ENCODE data around the gene PPOX. TPM values are rescaled to one million over a fixed set of nuclear protein-coding genes. Genes with fewer than 3 reads are reported as not detected.

The PPOX gene
- total RNA-seq, 4 donors from 2014 or later = 11.3 to 40.5 (median 21.6) TPM

GRCh38 chr1:161189036-161189435 is 22.8 kb downstream of the PPOX start:
- TF ChIP-seq POLR2A (IDR thresholded peaks at IDR 0.05) (no peak), CTCF (IDR thresholded peaks at IDR 0.05) (no peak)
- no peak overlapping the region for H3K27ac ChIP-seq
- intact Hi-C loops (cut with DNase I; ENCODE audit: low total_unique reads) = no loop called here
- no peak for DNase-seq
- H3K9me3 ChIP-seq = no peaks in the 10 kb centered on the region
- no peak overlapping the region for H3K4me3 ChIP-seq
- no peaks in the 10 kb centered on the region for H3K36me3 ChIP-seq
- peaks cover 0 to 3% of the 10 kb centered on the region in 2 donors for H3K4me1 ChIP-seq
- no peaks in the 10 kb centered on the region for H3K27me3 ChIP-seq

DNA sequence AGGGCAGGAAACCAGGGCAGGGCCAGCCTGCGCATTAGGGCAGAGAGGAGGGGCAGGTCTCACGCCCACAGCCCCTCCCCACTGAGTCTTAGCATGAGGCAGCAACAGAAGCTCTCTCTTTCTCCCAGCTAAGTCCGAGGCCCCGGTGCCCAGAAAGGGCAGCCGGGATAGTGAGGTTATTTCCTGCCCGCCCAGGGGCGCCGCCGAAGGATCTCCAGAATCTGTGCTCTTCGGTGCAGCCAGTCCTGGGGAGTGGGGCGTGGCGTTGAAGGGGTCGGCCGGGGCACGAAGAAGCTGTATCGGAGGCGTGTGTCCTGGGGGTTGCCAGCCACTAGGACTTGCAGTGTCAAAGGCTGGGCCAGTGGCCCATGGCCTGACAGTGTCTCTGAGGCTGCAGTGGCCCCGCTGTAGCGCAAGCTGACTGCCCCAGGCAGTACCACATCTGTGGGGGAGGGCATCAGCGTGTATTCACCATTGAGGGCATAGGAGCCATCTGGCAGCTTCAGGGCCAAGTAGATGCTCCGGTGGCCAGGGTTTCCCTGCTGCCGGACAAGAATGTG is 24.8 kb downstream of the PPOX start:
- H3K9me3 ChIP-seq = no peaks in the 10 kb centered on the region
- TF ChIP-seq CTCF (IDR thresholded peaks at IDR 0.05) (no peak), POLR2A (IDR thresholded peaks at IDR 0.05) (no peak)
- intact Hi-C loops (cut with DNase I; ENCODE audit: low total_unique reads) = no loop called here
- H3K4me1 ChIP-seq = peaks cover 0 to 3% of the 10 kb centered on the region in 2 donors
- no peak for DNase-seq
- no peaks in the 10 kb centered on the region for H3K27me3 ChIP-seq
- no peaks in the 10 kb centered on the region for H3K36me3 ChIP-seq
- no peak overlapping the region for H3K4me3 ChIP-seq
- H3K27ac ChIP-seq = no peak overlapping the region

GRCh38 chr1:161191971-161192370 is 25.7 kb downstream of the PPOX start:
- intact Hi-C loops (cut with DNase I; ENCODE audit: low total_unique reads) = no loop called here

DNA sequence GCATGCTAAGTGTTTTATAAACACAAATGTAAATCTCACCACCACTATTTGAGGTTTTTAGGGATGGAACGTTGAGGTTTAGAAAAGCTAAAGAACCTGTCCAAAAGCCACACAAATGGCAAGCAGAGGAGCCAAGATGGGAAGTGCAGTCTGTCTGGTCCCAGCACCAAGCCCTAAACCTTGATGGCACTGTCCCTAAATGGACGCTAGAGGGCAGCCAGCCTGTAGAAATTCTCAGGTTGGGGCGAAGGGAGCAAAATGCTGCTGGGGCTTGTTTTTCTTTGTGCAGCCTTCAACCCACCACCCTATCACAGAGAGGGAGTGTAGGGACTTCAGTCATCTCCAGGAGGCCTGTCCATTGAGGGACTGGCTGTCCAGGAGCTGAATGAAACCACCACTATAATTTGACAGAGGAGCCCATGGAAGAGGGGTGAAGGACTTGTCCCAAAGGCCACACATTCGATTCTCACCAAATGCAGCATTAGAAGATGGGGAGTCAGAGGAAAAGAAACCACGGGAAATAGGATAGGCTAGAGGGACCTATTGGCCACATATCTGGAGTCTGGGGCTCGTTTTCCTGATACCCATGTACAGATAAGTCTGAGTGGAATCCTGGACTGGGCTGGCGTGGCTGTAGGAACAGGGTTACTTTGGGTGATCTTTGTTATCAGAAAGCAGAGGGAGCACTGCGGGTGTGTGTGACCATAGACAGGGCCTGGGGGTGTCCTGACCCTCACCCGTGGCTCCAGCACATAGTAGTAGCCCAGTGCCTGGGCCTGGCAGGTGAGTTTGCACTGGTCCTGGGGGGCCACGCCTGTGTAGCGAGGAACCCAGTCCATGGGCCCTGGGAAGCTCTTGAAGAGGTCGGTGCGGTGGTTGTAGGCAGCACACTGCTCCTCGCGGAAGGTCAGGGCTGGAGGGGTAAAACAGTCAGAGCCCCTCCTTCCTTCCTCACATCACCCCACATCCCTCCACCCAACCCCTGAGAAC is 26.5 kb downstream of the PPOX start:
- DNase-seq = peak; percentile 55 to 68
- Histone ChIP-seq H3K4me1 (peaks cover 3 to 6% of the 10 kb centered on the region in 2 donors), H3K4me3 (no peak overlapping the region), H3K27ac (peak overlapping the region; percentile 42 to 43), H3K27me3 (no peaks in the 10 kb centered on the region), H3K9me3 (no peaks in the 10 kb centered on the region), H3K36me3 (no peaks in the 10 kb centered on the region)
- TF ChIP-seq CTCF (IDR thresholded peaks at IDR 0.05) (peak; percentile 70 to 86 (median 84)), POLR2A (IDR thresholded peaks at IDR 0.05) (no peak)
- intact Hi-C loops (cut with DNase I; ENCODE audit: low total_unique reads) = no loop called here

More at GRCh38 chr1:161191971-161192370, 25.7 kb downstream of the PPOX start:
- no peaks in the 10 kb centered on the region for H3K36me3 ChIP-seq
- no peak overlapping the region for H3K4me3 ChIP-seq
- DNase-seq = no peak
- TF ChIP-seq POLR2A (IDR thresholded peaks at IDR 0.05) (no peak), CTCF (IDR thresholded peaks at IDR 0.05) (no peak)
- peaks cover 3 to 5% of the 10 kb centered on the region in 2 donors for H3K4me1 ChIP-seq
- no peak overlapping the region for H3K27ac ChIP-seq
- no peaks in the 10 kb centered on the region for H3K9me3 ChIP-seq
- no peaks in the 10 kb centered on the region for H3K27me3 ChIP-seq
